Breast epithelium (tissue), 4 donors: ENCODE measurements around the gene ALDH16A1. TPM values are rescaled to one million over a fixed set of nuclear protein-coding genes. Genes with fewer than 3 reads are reported as not detected.

Experiments used
- DNase-seq, 2 donors: peaks; one replicate each; pipeline ENCODE4 v3.0.0-alpha.2; 2019; ENCODE audit warnings: low spot score in 2 of 2
- H3K27ac ChIP-seq, 2 donors: fragments of 200-600 bp; sonication (generic) in 1 of 2; one replicate each; pipeline ENCODE4 v1.5.1; 2016 to 2019; ENCODE audit warnings: mild to moderate bottlenecking in 1 of 2
- H3K27me3 ChIP-seq, 2 donors: fragments of 200-600 bp; sonication (generic) in 1 of 2; one replicate each; pipeline versions ENCODE4 v1.5.1 to v1.6.0; 2017 to 2019; ENCODE audit warnings: control low read depth in 1 of 2, mild to moderate bottlenecking in 1 of 2
- H3K36me3 ChIP-seq: fragments of 200-600 bp; one replicate; pipeline ENCODE4 v1.5.1; 2019
- H3K4me1 ChIP-seq, 2 donors: fragments of 200-600 bp; sonication (generic); one replicate each; pipeline ENCODE4 v1.5.1; 2016 to 2019; ENCODE audit warnings: control low read depth in 1 of 2
- H3K4me3 ChIP-seq, 3 donors: fragments of 200-600 bp; sonication (generic); 1 replicate in 2 of 3; 2 replicates in 1 of 3; pipeline ENCODE4 v1.5.1; 2016 to 2019; ENCODE audit warnings: mild to moderate bottlenecking in 3 of 3, moderate library complexity in 2 of 3
- H3K9me3 ChIP-seq, 2 donors: fragments of 200-600 bp; sonication (generic) in 1 of 2; one replicate each; pipeline ENCODE4 v1.5.1; 2016 to 2019; ENCODE audit warnings: control low read depth in 1 of 2
- POLR2A ChIP-seq: fragments of 450-650 bp; IDR thresholded peaks from one replicate; pipeline ENCODE4 v1.6.1; 2016; ENCODE audit warnings: antibody characterized with exemption, mild to moderate bottlenecking, moderate library complexity
- POLR2AphosphoS5 ChIP-seq, 3 donors: sonication (generic); formaldehyde crosslinking; IDR thresholded peaks; one replicate each; pipeline ENCODE4 v1.6.1; 2017; ENCODE audit warnings: antibody characterized with exemption in 3 of 3
- intact Hi-C: fragments of 100-400 bp; cut with DNase I; formaldehyde crosslinking; loops from one replicate; pipeline ENCODE4 v1.15.1; 2023; ENCODE audit warnings: low total_unique reads
- total RNA-seq, 3 donors: library from RNA; depleted of rRNA; stranded (reverse); fragments of >200 nt; gene quantifications; one replicate each; pipeline ENCODE4 v1.1.0, GENCODE V29; 2016
- TF ChIP-seq, protein P1 (sequence below), 3 donors: fragments of 450-650 bp; IDR thresholded peaks; one replicate each; pipeline ENCODE4 v1.5.1; 2016 to 2017; ENCODE audit warnings: antibody characterized with exemption in 3 of 3, mild to moderate bottlenecking in 3 of 3, moderate library complexity in 3 of 3

The ALDH16A1 gene
- total RNA-seq, 3 donors from 2014 or later = 20.6 to 34.4 (median 32.2) TPM

DNA sequence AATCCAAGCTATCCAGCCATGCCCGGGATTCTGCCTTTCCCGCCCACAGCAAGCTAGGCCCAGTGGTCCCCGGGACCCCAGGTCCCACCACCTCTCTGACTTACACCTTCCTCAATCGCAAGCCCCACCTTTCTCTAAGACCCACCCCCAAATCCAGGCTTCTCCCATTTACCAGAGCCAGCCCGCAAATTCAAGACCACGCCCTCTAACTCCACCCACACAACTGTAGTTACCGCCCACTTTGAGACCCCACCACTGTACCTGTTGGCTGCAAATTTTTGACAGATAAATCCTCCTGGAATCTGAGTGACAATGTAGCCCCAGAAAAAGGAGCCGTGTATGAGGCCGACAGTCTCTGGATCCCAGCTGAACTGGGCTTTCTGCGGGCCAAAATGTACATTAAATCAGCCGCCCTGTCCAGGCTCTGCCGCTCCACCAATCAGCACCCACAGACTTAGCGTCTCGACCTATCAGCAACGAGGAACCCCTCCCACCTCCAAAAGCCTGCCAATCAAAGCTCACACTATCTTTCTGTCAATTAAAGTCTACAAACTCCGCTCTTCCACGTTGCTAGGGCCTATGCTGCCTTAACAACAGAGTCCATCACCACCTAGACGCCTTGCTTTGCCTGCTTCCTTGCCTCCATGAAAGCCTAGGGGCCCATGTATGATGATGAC lies 18.0 kb upstream of the ALDH16A1 start:
- peaks cover 3 to 72% of the 10 kb centered on the region in 2 donors for H3K27me3 ChIP-seq
- no peak for DNase-seq
- H3K4me3 ChIP-seq = no peak overlapping the region
- H3K9me3 ChIP-seq = no peaks in the 10 kb centered on the region
- TF ChIP-seq POLR2AphosphoS5 (IDR thresholded peaks at IDR 0.05) = no peak
- no peak for TF ChIP-seq POLR2A
- TF ChIP-seq, protein P1, sequence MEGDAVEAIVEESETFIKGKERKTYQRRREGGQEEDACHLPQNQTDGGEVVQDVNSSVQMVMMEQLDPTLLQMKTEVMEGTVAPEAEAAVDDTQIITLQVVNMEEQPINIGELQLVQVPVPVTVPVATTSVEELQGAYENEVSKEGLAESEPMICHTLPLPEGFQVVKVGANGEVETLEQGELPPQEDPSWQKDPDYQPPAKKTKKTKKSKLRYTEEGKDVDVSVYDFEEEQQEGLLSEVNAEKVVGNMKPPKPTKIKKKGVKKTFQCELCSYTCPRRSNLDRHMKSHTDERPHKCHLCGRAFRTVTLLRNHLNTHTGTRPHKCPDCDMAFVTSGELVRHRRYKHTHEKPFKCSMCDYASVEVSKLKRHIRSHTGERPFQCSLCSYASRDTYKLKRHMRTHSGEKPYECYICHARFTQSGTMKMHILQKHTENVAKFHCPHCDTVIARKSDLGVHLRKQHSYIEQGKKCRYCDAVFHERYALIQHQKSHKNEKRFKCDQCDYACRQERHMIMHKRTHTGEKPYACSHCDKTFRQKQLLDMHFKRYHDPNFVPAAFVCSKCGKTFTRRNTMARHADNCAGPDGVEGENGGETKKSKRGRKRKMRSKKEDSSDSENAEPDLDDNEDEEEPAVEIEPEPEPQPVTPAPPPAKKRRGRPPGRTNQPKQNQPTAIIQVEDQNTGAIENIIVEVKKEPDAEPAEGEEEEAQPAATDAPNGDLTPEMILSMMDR (IDR thresholded peaks at IDR 0.05) = no peak
- no peaks in the 10 kb centered on the region for H3K4me1 ChIP-seq
- H3K36me3 ChIP-seq = no peaks in the 10 kb centered on the region
- H3K27ac ChIP-seq = no peak overlapping the region
- intact Hi-C loops = loop anchor here (10.0 kb wide), 1 partner anchor 180 kb away; no protein-coding TSS in a partner anchor

DNA sequence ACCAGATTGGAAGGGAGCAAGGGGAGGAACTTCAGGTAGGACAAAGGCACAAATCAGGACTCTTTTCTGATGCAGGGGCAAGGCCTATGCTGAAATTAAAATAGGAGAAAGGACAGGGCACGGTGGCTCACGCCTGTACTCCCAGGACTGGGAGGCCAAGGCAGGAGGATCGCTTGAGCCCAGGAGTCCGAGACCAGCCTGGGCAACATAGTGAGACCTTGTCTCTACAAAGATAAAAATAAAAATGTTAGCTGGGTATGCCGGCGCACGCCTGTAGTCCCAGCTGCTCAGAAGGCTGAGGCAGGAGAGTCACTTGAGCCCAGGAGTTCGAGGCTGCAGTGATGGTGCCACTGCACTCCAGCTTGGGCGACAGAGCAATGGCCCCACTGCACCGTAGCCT lies 17.4 kb upstream of the ALDH16A1 start:
- intact Hi-C loops = loop anchor here (10.0 kb wide), 1 partner anchor 181 kb away; no protein-coding TSS in a partner anchor
- H3K27ac ChIP-seq = no peak overlapping the region
- H3K27me3 ChIP-seq = peaks cover 3 to 77% of the 10 kb centered on the region in 2 donors

DNA sequence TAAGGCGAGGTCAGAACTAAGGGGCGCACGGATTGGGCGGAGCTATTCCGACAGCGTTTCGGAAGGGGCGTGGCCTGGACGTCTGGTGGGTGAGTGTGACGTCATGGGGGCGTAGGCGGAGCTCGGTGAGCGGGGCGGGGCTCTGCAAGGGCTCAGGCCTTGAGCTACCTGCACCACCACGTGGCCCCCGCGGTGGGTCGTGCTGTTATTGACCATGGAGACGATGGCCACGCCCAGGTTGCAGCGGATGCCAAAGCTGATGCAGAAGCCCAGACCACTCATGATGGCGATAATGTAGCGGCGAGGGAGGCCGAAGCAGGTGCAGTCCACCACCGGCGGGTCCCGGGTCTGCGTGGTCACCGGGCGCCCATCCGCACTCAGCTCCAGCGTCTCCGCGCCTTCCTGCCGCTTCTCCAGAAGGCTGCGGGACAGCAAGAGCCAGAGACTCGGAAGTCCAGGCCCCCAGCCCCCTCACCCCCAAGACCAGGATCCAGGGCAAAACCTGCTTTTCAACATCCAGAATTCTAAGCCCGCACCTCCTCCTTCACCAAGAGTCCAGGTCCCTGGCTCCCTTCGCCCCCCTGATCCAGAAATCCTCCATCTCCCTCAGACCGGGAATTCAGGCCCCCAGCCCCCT lies 16.5 kb upstream of the ALDH16A1 start:
- intact Hi-C loops = loop anchor here (10.0 kb wide), 1 partner anchor 182 kb away; no protein-coding TSS in a partner anchor
- DNase-seq = no peak
- H3K27me3 ChIP-seq = peaks cover 0 to 73% of the 10 kb centered on the region in 2 donors

More for the DNA sequence above, 17.4 kb upstream of the ALDH16A1 start:
- Histone ChIP-seq H3K4me1 (no peaks in the 10 kb centered on the region), H3K36me3 (no peaks in the 10 kb centered on the region), H3K9me3 (no peaks in the 10 kb centered on the region), H3K4me3 (no peak overlapping the region)
- no peak for TF ChIP-seq POLR2A
- TF ChIP-seq, protein P1 (IDR thresholded peaks at IDR 0.05) = no peak
- no peak for TF ChIP-seq POLR2AphosphoS5 (IDR thresholded peaks at IDR 0.05)
- no peak for DNase-seq

GRCh38 chr19:49437231-49437630 lies 15.8 kb upstream of the ALDH16A1 start:
- TF ChIP-seq, protein P1 (IDR thresholded peaks at IDR 0.05) = no peak
- TF ChIP-seq POLR2A = no peak
- TF ChIP-seq POLR2AphosphoS5 (IDR thresholded peaks at IDR 0.05) = no peak
- no peak for DNase-seq
- no peak overlapping the region for H3K27ac ChIP-seq
- no peaks in the 10 kb centered on the region for H3K36me3 ChIP-seq
- peaks cover 0 to 65% of the 10 kb centered on the region in 2 donors for H3K27me3 ChIP-seq
- H3K4me1 ChIP-seq = no peaks in the 10 kb centered on the region
- no peak overlapping the region for H3K4me3 ChIP-seq
- intact Hi-C loops = loop anchor here (10.0 kb wide), 1 partner anchor 182 kb away; no protein-coding TSS in a partner anchor
- H3K9me3 ChIP-seq = no peaks in the 10 kb centered on the region

More for the DNA sequence above, 16.5 kb upstream of the ALDH16A1 start:
- no peaks in the 10 kb centered on the region for H3K9me3 ChIP-seq
- H3K36me3 ChIP-seq = no peaks in the 10 kb centered on the region
- H3K4me3 ChIP-seq = no peak overlapping the region
- no peaks in the 10 kb centered on the region for H3K4me1 ChIP-seq
- no peak overlapping the region for H3K27ac ChIP-seq
- TF ChIP-seq, protein P1 (IDR thresholded peaks at IDR 0.05) = no peak
- TF ChIP-seq POLR2AphosphoS5 (IDR thresholded peaks at IDR 0.05) (no peak), POLR2A (no peak)

DNA sequence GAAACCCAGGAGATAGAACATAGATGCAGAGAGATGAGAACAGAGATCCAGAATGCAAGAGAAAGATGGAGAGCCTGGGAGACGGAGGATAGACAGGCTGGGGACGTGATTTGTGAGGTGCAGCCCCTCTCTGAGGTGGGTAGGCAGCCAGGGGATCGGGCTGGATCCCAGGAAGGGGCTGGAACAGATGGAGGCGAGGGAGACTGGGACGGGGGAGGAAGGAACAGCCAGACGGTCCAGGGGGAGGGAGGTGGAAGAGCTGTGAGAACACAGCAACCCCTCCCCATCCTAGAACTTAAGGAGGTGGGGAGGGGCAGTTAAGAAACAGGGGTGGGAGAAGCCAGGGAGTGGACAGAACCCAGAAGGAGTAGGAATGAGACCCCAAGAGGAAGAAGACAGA lies 14.8 kb upstream of the ALDH16A1 start:
- no peaks in the 10 kb centered on the region for H3K9me3 ChIP-seq
- no peak for DNase-seq
- H3K4me3 ChIP-seq = no peak overlapping the region
- H3K36me3 ChIP-seq = no peaks in the 10 kb centered on the region
- intact Hi-C loops = loop anchor here (10.0 kb wide), 1 partner anchor 183 kb away; no protein-coding TSS in a partner anchor
- TF ChIP-seq POLR2A = no peak
- TF ChIP-seq POLR2AphosphoS5 (IDR thresholded peaks at IDR 0.05) = no peak
- TF ChIP-seq, protein P1 (IDR thresholded peaks at IDR 0.05) = no peak
- H3K27me3 ChIP-seq = peaks cover 0 to 55% of the 10 kb centered on the region in 2 donors
- peaks cover 0 to 2% of the 10 kb centered on the region in 2 donors for H3K4me1 ChIP-seq
- no peak overlapping the region for H3K27ac ChIP-seq
